ENCODE measurements around the gene PAPOLG.

Gene PAPOLG

GRCh38 chr2:60756097-60757087 is at the start of gene PAPOLG:
Gene PAPOLG, plus strand, starts transcription at chr2:60756268. Its CDS starts 211 bp downstream, at chr2:60756479.
- DNase-seq, result peak; percentile 97

DNA sequence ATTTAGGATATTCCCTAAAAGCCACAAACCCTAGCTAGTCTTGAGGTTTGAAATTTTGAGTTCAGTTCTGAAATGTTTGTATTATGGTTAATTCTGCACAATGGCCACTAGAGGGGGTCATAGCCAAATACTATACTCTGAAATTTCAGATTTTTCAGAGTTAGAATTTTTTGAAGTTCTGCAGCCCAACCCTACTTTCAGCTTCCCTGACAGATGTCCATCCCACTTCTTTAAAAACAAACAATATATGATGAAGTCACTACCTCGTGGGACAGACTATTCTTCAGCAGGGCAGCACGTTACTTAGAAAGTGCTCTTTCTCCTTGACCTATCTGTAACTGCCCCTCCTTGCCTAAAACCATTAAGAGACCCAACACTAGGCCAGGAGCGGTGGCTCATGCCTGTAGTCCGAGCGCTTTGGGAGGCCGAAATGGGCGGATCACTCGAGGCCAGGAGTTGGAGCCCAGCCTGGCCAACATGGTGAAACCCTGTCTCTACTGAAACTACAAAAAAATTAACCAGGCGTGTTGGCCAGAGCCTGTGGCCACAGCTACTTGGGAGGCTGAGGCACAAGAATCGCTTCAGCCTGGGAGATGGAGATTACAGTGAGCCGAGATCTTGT is 48.2 kb upstream of the PAPOLG start:
- peak; percentile 14 for DNase-seq

DNA sequence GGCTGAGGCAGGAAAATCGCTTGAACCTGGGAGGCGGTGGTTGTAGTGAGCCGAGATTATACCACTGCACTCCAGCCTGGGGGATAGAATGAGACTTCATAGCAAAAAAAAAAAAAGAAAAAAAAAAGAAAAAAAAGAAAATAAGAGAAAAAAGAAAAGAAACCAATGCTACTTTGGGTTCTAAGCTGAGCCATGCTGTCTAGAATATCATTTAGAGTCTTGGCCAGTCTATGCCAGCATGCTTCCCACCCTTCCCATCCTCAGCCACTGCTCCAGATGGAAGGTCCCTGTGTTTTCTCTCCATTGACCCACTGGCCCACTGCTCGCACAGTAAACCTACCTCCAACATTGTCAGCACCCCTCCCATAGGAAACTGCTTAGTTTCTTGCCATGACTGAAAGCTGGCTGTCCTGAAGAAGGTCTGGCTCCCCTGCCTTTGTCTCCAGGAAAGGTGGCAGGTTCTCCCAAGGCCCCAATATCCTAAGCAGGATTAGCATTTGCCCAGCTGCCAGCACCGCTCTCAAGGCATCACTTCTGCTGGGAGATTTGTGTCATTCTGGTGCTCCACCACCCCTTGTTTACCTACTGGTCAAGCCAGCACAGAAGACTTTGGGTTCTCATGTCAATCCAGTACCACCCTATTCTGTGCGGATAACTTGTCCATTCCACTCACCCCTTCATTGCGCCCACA is 47.3 kb upstream of the PAPOLG start:
- DNase-seq, result no peak

DNA sequence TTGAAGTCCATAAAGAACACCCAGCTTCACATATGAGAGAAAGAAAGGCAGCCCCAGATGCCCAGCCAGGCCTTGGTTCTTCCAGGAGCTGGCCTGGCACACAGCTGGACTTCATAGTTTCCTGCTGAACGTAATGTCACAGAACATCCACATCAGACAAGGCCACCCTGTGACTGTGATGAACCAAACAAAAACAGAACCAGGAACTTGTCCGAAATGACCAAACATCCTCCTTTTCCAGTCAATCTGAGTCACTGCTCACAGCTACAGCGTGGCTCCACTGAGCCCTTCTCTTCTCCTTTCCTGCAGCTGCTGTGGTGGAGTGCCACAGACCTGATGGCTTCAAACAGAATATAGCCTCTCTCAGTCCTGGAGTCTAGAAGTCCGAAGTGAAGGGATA is 45.4 kb upstream of the PAPOLG start:
- no peak for DNase-seq

DNA sequence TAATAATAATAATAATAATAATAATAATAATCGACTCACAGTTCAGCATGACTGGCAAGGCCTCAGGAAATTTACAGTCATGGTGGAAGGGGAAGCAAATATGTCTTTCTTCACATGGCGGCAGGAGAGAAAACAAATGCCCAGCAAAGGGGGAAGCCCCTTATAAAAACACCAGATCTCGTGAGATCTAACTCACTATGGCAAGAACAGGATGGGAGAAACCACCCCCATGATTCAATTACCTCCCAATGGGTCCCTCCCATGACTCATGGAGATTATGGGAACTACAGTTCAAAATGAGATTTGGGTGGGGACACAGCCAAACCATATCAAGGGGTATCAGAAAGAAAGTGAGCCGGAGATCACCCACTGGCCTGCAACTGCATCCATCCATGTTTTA is 40.5 kb upstream of the PAPOLG start:
- DNase-seq, result no peak

DNA sequence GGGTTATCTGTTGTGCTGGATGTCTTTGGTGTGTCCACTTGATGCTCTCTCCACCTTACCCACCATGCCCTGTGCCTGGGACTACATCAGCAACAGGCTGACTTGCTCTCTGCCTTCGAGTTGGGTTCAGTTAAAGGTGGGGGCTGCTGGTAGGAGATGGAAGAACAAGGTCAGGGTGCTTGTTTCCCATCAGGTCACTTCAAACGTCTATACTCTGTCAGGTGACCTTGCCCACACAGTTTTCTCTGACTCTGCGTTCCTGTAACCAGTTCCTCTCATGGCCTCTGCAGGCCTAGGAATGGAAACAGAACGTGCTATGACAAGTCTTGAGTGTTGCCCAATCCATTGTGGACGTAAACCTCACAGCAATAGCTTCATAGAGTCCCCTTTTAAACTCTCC is 38.4 kb upstream of the PAPOLG start:
- DNase-seq, result no peak

DNA sequence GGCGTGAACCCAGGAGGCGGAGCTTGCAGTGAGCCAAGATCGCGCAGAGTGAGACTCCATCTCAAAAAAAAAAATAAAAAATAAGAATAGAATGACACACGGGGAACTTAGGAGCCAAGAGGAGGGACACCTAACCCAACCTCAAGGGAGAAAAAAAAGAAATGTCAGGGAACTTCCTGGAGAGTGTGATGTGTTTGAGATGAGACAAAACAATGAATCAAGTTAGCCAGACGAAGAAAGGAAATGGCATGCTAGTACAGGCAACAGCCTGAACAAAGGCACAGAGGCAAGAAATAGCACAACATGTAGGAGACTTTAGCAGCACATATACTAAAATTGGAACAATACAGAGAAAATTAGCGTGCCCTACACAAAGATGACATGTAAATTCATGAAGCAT is 36.7 kb upstream of the PAPOLG start:
- DNase-seq, result no peak

DNA sequence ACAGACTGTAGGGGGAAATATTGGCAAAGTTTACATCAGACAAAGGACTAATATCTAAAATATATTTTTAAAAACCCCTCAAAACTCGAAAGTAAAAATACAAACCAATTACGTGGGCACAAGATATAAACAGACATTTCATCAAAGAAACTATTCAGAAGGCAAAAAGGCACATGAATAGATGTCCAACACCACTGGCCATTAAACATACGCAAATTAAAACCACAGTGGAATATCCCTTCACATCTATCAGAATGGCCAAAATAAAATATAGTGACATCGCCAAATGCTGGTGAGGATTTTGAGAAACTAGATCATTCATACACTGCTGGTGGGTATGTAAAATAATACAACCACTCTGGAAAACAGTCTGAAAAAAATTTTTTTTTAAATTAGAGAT is 30.6 kb upstream of the PAPOLG start:
- DNase-seq, result no peak

GRCh38 chr2:60728855-60729254 is 27.2 kb upstream of the PAPOLG start:
- DNase-seq, result no peak

DNA sequence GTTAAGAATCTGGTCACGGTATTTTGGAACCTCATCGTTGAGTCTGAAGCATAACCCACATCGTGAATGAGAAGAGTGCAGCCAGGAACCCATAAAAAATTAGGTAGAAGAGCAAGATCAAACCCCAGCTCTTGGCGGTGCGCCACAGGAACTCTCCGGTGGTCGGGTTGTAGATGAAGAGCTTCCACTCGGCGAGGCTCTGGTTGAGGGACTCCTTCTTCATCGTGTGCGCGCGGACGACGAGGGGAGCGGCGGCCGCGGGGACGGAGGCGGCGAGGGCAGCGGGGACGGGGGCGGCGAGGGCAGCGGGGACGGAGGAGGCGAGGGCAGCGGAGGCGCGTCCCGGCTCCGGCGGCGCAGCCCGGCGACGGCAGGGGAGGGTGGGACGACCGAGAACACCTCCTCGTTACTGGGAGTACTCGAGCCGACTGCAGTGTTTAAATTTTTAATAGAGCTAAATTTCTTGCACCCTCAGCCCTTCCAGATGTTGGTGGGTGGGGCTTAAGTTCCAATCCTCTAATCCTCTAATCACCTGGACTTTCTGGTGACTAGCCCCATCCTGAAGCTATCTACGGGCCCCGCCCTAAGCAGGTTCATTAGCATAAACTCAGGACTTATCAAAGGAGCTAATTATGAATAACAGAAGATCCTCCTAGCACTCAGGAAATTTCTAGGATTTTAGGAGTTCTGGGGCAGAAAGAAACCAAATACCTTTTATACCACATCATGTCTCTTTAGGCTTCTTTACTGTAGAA is 20.4 kb upstream of the PAPOLG start:
- peak; percentile 6 for DNase-seq

GRCh38 chr2:60738679-60739078 is 17.4 kb upstream of the PAPOLG start:
- no peak for DNase-seq

GRCh38 chr2:60739156-60739555 is 16.9 kb upstream of the PAPOLG start:
- DNase-seq, result no peak

DNA sequence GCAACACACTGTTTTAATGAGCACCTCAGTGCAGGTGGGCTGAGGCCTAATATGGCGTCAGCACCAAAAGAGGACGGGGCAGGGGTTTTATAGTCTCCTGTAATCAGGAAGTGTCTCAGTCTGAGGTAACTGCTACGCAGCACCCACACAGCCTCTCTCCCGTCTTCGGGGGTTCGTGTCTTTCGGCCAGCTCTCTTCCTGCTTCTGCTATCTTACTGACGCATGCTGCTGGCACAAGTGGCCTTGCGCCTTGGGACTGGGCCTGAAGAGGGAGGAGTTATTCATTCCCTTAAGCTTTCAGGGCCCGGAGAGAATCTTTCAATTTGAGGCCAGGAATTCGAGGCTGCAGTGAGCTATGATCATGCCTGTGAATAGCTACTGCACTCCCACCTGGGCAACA is 14.5 kb upstream of the PAPOLG start:
- DNase-seq, result no peak

- no peak for DNase-seq
Observed at GRCh38 chr2:60742419-60742818, 13.6 kb upstream of the PAPOLG start.

GRCh38 chr2:60745330-60745729 is 10.7 kb upstream of the PAPOLG start:
- no peak for DNase-seq

DNA sequence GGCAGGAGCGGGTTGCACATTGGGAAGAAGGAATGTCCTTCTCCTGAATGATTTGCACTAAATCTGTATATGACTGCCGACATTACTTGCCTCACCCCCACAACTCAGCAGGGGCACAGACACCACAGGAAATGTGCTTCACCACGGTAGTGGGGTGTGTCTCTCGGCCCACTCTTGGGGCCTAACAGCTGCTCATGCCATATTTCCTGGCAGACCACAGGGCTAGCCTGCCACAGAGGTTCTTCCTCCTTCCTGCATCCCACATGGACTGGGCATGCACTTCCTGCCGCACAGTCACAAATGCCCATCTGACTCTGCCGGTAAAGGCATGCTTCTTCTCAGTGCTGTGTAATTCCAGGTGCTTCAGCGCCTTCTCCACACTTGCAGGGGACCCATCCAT is 10.3 kb upstream of the PAPOLG start:
- DNase-seq, result peak; percentile 1

DNA sequence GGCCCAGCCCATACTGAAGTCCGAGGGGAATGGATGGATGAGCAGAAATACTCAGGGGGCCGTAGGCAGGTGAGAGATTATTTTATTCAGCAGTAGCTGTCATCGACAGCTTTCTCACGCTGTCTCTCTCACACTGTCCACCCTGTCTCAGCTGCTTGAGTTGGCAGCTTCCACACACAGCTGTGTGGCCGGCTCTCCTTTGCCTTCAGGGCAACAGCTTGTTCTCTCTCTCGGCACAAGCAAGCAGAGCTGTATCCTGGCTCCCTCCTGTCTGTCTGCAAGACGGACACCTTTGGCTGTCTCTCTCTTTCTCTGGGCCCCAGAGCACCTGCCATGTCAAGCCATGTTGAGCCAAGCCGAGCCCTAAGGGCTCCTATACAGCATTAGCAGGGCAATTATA is 9.8 kb upstream of the PAPOLG start:
- no peak for DNase-seq

- no peak for DNase-seq
Observed at GRCh38 chr2:60759654-60760053, 3.6 kb downstream of the PAPOLG start.

DNA sequence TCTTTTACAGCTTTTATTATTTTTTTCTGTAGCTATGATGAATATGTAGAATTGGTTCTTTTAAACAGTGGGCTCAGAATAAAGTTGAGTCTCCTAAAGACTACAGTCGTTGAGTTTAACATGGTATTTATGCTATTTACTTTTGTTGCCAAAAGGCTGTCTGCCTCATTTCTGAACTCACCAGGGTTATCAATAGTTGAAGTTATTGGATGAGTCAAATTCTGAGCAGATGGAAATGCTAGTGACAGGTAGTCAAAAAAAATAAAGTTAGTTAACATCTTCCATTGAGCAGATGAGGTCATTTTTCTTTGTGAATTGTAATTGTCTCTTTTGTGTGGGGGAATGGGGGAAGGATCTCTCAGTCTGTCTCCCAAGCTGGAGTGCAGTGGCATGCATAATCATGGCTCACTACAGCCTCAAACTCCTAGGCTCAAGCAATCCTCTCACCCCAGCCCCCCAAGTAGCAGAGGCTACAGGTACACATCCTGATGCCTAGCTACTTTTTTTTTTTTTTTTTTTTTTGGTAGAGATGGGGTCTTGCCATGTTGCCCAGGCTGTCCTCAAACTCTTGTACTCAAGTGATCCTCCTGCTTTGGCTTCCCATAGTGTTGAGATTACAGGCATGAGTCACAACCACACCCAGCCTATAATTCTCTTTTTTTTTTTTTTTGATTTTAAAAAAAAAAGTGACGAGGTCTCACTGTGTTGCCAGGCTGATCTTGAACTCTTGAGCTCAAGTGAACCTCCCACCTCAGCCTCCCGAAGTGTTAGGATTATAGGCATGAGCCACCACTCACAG is 8.9 kb downstream of the PAPOLG start:
- peak; percentile 14 for DNase-seq

- DNase-seq, result no peak
Observed at GRCh38 chr2:60766283-60766682, 10.2 kb downstream of the PAPOLG start.

GRCh38 chr2:60771508-60771907 is 15.4 kb downstream of the PAPOLG start:
- DNase-seq, result no peak

GRCh38 chr2:60775048-60775639 is 19.1 kb downstream of the PAPOLG start:
- DNase-seq, result no peak
